Mucosa of rectum (tissue), 2 donors: Measurements from ENCODE around the gene ADAM20.
"Not testable (repeated sequence)": the region's sequence is repeated elsewhere in the genome, so short reads cannot be mapped to it uniquely, and the experiment has no call there.

Experiments
- H3K27ac ChIP-seq, 2 donors: one replicate each; pipeline ENCODE4 v1.7.0; 2013; ENCODE audit warnings: inconsistent platforms in 2 of 2, low read depth in 2 of 2, low read length in 2 of 2
- H3K27me3 ChIP-seq, 2 donors: one replicate each; pipeline ENCODE4 v1.7.0; 2013; ENCODE audit warnings: low read length in 2 of 2; ENCODE audit not compliant: control insufficient read depth in 2 of 2, insufficient read depth in 2 of 2
- H3K36me3 ChIP-seq, 2 donors: one replicate each; pipeline ENCODE4 v1.7.0; 2013; ENCODE audit warnings: low read length in 2 of 2; ENCODE audit not compliant: control insufficient read depth in 2 of 2, insufficient read depth in 2 of 2
- H3K4me1 ChIP-seq, 2 donors: one replicate each; pipeline ENCODE4 v1.7.0; 2013; ENCODE audit warnings: low read length in 2 of 2, mild to moderate bottlenecking in 1 of 2; ENCODE audit not compliant: control insufficient read depth in 2 of 2, insufficient read depth in 2 of 2
- H3K4me3 ChIP-seq, 2 donors: one replicate each; pipeline ENCODE4 v1.7.0; 2013; ENCODE audit warnings: low read length in 2 of 2
- H3K9ac ChIP-seq, 2 donors: one replicate each; pipeline ENCODE4 v1.7.0; 2013; ENCODE audit warnings: low read length in 2 of 2, low read depth in 1 of 2, mild to moderate bottlenecking in 1 of 2
- H3K9me3 ChIP-seq, 2 donors: one replicate each; pipeline ENCODE4 v1.7.0; 2013; ENCODE audit warnings: low read length in 2 of 2; ENCODE audit not compliant: control insufficient read depth in 2 of 2
- donor health status: healthy.
- donor health status: Normal muscosa, but diverticular disease.

The ADAM20 gene

DNA sequence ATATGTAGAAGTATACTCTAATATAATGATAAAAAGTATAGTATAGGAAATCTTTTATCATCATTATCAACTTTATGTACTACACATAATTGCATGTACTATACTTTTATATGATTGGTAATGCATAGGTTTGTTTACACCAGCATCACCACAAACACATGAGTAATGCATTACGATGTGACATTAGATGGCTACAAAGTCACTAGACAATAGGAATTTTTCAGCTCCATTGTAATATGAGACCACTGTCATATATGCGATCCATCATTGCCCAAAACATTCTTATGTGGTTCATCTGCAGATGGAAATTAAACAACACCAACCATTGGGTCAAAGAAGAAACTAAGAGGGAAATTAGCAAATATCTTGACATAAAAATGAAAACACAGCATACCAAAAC is 4.4 kb downstream of the ADAM20 start:
- Histone ChIP-seq H3K4me3 (no peak overlapping the region), H3K4me1 (no peaks in the 10 kb centered on the region), H3K9ac (no peak overlapping the region), H3K9me3 (no peaks in the 10 kb centered on the region), H3K27me3 (no peaks in the 10 kb centered on the region), H3K36me3 (no peaks in the 10 kb centered on the region), H3K27ac (no peak overlapping the region)

DNA sequence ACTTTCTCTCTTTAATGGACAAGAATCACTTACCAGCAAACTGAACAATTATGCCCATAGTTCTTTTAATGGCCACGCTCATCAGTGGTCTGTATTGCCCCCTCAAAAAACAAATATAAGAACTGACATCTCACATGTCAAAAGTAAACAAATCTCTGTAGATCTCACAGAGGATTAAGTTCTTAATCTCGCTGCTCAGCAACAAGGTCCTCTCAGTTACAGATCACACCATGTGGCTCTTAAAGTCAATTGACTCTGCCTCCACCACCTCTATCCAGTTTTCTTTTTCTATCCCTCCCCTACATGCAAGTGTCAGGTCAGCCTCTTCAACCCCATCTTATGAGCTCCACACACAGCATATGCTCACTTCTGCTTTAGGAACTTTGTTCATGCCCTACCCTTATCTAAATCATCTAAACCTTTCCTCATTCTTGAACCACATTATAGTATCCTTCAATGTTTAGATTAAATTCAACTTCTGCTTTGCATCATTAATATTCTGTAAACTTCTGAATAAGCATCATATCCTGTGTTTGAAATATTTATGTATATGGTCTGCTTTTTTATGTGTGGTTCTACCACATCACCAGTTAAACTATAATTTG is 7.2 kb downstream of the ADAM20 start:
- H3K27me3 ChIP-seq: no peaks in the 10 kb centered on the region
- no peaks in the 10 kb centered on the region for H3K4me1 ChIP-seq
- H3K9ac ChIP-seq: no peak overlapping the region
- no peaks in the 10 kb centered on the region for H3K9me3 ChIP-seq
- H3K27ac ChIP-seq: no peak overlapping the region
- H3K36me3 ChIP-seq: no peaks in the 10 kb centered on the region
- H3K4me3 ChIP-seq: no peak overlapping the region

DNA sequence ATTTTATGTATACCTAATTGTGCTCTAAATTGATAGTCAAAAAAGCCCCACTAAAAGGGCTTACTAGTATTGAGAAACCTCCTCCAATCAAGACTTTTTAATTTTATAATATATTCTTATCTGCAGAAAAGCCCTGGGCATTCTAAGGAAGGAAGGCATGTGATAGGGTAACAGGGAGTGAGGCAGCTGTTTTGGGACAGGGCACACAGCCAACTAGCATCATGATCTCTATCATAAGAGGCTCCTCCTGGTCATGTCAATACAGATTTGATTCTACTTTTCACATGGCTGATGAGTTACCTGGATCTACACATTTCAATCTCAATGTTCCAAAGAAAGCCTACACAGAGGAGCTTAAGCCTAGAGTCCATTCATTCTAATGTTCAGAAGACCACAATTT is 9.1 kb downstream of the ADAM20 start:
- Histone ChIP-seq H3K9me3 (peaks cover 0 to 2% of the 10 kb centered on the region in 2 donors), H3K27me3 (no peaks in the 10 kb centered on the region), H3K36me3 (no peaks in the 10 kb centered on the region), H3K4me3 (no peak overlapping the region), H3K9ac (no peak overlapping the region), H3K4me1 (no peaks in the 10 kb centered on the region), H3K27ac (no peak overlapping the region)

DNA sequence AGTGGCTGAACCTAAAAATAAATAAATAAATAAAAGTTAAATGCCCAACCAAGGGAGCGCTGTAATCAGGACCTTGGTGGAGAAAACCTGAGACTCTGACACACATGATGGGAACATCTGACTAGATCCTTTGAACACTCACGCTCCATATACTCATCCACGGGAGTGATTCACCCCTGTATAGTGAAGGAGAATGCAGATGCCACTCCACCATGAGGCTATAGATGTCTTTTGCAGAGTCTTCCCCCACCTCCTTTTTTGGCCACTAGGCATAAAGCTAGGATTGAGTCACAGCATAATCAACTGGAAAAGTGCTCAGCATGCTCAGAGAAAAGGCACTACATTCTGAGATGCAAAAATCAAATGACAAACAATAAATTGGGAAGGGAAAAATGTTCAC is 19.0 kb downstream of the ADAM20 start:
- H3K4me1 ChIP-seq: no peaks in the 10 kb centered on the region
- no peak overlapping the region for H3K4me3 ChIP-seq
- no peak overlapping the region for H3K27ac ChIP-seq
- no peaks in the 10 kb centered on the region for H3K36me3 ChIP-seq
- no peaks in the 10 kb centered on the region for H3K27me3 ChIP-seq
- H3K9me3 ChIP-seq: peaks cover 0 to 2% of the 10 kb centered on the region in 2 donors
- no peak overlapping the region for H3K9ac ChIP-seq

DNA sequence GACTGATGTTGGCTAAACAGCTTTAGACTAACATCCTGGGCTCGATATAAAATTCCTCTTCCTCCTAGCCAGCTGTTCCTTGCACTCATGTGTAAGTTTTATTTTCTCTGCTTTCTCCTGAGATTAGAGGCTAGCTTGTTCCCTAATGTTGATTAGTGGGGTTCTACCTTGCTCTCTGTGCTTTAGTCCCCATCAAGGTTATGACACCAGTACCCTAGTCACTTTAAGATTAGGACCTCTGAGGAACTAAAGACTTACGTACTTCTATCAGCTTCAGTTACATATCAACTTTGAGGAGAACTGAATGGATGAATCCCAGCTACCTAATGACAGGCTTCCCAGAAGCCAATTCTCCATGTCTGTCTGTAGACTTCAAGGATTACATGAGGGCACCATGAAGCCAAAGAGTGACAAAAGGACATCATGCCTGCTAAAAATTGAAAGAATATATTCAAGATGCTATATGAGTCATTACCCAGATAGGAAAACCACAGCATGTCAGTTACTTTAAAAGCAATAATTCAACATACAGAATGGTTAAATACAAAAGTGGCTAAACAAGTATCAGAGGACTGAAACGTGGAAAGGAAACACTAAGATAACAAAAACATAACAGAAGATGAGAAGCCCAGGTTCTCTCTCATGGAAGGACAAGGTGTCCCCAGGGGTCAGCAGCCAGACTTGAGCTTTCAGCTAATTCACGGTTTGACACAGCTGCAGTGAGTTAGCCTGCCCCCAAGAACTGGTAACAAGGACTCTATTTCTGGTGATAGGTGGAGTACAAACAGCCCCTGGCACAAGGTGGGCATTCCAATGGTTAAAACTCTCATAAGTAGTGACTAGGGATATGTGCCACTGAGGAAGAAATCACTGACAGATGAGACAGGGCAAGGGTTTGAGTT is 20.4 kb downstream of the ADAM20 start:
- Histone ChIP-seq H3K9ac (no peak overlapping the region), H3K27ac (no peak overlapping the region), H3K4me1 (no peaks in the 10 kb centered on the region), H3K36me3 (no peaks in the 10 kb centered on the region), H3K9me3 (no peaks in the 10 kb centered on the region), H3K4me3 (no peak overlapping the region), H3K27me3 (no peaks in the 10 kb centered on the region)

DNA sequence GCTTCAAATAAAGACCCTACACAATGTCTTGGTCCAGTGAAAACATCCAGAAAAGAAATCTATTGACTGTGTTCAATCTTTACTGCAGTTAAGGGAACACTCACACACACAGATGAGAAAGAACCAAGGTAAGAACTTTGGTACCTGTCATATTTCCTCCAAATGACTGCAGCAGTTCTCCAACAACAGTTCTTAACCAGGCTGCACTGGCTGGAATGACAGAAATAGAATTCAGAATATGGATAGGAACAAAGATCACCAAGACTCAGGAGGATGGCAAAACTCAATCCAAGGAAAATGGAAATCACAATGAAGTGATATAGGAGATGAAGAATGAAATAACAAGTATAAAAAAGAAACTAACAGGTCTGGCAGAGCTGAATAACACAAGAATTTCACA is 36.6 kb downstream of the ADAM20 start:
- Histone ChIP-seq H3K4me1 (no peaks in the 10 kb centered on the region), H3K9ac (no peak overlapping the region), H3K9me3 (no peaks in the 10 kb centered on the region), H3K27me3 (no peaks in the 10 kb centered on the region), H3K27ac (no peak overlapping the region), H3K4me3 (no peak overlapping the region), H3K36me3 (no peaks in the 10 kb centered on the region)

DNA sequence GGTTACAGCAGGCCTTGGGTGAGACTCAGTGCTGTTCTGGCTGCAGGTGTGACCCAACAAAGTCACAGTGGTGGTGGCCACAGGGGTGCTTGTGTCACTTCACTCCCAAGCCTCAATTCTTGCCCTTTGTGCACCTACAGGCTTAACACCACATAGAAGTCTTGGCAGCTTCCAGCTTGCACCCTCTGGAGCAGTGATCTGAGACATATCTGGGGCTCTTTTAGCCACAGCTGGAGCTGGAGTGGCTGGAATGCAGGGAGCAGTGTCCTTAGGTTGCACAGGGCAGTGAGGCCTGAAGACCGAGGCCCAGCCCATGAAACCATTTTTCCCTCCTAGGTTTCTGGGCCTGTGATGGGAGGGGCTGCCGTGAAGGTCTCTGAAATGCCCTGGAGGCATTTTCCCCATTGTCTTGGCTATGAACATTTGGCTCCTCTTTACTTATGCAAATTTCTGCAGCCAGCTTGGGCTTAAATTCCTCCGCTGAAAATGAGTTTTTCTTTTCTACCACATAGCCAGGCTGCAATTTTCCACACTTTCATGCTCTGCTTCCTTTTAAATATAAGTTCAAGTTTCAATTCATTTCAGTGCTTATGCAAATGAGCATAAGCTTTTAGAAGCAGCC is 45.1 kb downstream of the ADAM20 start:
- no peak overlapping the region for H3K27ac ChIP-seq
- no peak overlapping the region for H3K9ac ChIP-seq
- no peaks in the 10 kb centered on the region for H3K27me3 ChIP-seq
- no peak overlapping the region for H3K4me3 ChIP-seq
- H3K9me3 ChIP-seq: peaks cover 8 to 9% of the 10 kb centered on the region in 2 donors
- H3K4me1 ChIP-seq: no peaks in the 10 kb centered on the region
- H3K36me3 ChIP-seq: no peaks in the 10 kb centered on the region

DNA sequence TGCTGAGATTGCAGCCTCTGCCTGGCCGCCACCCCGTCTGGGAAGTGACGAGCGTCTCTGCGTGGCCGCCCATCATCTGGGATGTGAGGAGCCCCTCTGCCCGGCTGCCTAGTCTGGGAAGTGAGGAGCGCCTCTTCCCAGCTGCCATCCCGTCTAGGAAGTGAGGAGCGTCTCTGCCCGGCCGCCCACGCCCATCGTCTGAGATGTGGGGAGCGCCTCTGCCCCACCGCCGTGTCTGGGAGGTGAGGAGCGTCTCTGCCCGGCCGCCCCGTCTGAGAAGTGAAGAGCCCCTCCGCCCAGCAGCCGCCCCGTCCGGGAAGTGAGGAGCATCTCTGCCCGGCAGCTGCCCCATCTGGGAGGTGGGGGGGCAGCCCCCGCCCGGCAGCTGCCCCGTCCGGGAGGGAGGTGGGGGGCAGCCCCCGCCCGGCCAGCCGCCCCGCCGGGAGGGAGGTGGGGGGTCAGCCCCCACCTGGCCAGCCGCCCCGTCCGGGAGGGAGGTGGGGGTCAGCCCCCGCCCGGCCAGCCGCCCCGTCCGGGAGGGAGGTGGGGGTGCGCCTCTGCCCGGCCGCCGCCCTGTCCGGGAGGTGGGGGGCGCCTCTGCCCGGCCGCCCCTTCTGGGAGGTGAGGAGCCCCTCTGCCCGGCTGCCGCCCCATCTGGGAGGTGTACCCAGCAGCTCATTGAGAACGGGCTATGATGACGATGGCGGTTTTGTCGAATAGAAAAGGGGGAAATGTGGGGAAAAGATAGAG is 57.3 kb downstream of the ADAM20 start:
- H3K27ac ChIP-seq, H3K9ac ChIP-seq, H3K4me1 ChIP-seq, H3K4me3 ChIP-seq, H3K9me3 ChIP-seq, H3K27me3 ChIP-seq, H3K36me3 ChIP-seq: not testable (repeated sequence)

DNA sequence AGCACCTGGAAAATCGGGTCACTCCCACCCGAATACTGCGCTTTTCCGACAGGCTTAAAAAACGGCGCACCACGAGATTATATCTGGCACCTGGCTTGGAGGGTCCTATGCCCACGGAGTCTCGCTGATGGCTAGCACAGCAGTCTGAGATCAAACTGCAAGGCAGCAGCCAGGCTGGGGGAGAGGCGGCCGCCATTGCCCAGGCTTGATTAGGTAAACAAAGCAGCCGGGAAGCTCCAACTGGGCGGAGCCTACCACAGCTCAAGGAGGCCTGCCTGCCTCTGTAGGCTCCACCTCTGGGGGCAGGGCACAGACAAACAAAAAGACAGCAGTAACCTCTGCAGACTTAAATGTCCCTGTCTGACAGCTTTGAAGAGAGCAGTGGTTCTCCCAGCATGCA is 59.3 kb downstream of the ADAM20 start:
- not testable (repeated sequence) for H3K4me1 ChIP-seq, H3K9ac ChIP-seq, H3K36me3 ChIP-seq, H3K4me3 ChIP-seq, H3K27ac ChIP-seq, H3K27me3 ChIP-seq, H3K9me3 ChIP-seq

DNA sequence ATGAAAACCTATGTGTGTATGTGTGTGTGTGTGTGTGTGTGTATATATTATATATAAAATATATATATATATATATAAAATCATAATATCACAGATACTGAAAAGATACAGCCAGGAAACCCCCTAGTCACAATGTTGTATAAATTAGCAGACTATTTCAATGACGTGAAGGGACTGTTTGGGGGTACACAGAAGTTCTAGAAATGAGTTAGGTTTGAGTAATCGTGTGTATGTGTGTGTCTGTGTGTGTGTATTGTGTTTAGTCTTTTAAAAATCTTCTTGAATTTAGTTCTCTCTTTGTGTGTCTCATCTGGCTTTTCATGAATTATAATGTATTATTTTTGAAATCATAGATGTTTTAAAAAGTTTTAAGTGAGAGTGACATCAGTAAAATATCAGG is 61.0 kb downstream of the ADAM20 start:
- H3K9me3 ChIP-seq: no peaks in the 10 kb centered on the region
- H3K4me1 ChIP-seq: no peaks in the 10 kb centered on the region
- no peak overlapping the region for H3K9ac ChIP-seq
- no peaks in the 10 kb centered on the region for H3K27me3 ChIP-seq
- H3K27ac ChIP-seq: no peak overlapping the region
- H3K36me3 ChIP-seq: no peaks in the 10 kb centered on the region
- no peak overlapping the region for H3K4me3 ChIP-seq
